HCT116 (cell line): ENCODE data around the gene KRT7. TPM values are rescaled to one million over a fixed set of nuclear protein-coding genes. Genes with fewer than 3 reads are reported as not detected.
A peak's percentile ranks its signal among the peaks of the same experiment; 100 is the strongest.

Experiments used
- ATAC-seq: fragments of 200-7000 bp; cut with Tn5 transposase; 2 replicates; pipeline ENCODE4 v1.9.1; 2020; ENCODE audit warnings: mild to moderate bottlenecking, moderate library complexity
- BruUV-seq: library from RNA; stranded (reverse); fragments of 400-500 nt; replicated peaks from 2 replicates; lab custom pipeline; 2021; lab: Mats Ljungman, UMichigan
- CTCF ChIA-PET: fragments of 300-600 bp; sonication (Branson Sonifier 250); formaldehyde crosslinking; loops from one replicate; lab custom pipeline; 2021; ENCODE audit warnings: antibody characterized with exemption; lab: Charles Lee
- POLR2A ChIA-PET: fragments of 300-600, 350-600 bp; sonication (Branson Sonifier 250); formaldehyde crosslinking; loops from one replicate; lab custom pipeline; 2021; ENCODE audit warnings: antibody characterized with exemption; lab: Charles Lee
- RAD21 ChIA-PET, 2 experiments: fragments of 300-600 bp; sonication (Branson Sonifier 250); formaldehyde crosslinking; loops; one replicate each; lab custom pipeline; 2023; ENCODE audit warnings: low total read pairs in 2 of 2; ENCODE audit not compliant: uncharacterized antibody in 2 of 2, unreplicated experiment in 2 of 2, low non-redundant PET in 1 of 2; lab: Charles Lee
- DNase-seq: peaks from one replicate; pipeline ENCODE4 v3.0.0-alpha.2; 2010; ENCODE audit warnings: low read depth, low spot score
- H2AFZ ChIP-seq: fragments of 200-600 bp; shearing (Covaris generic), sonication (generic); 2 replicates; pipeline ENCODE4 v1.6.1; 2017; ENCODE audit warnings: low read depth, mixed run types, mixed read lengths, antibody characterized with exemption, low read length; ENCODE audit not compliant: poor library complexity, severe bottlenecking
- H3K27ac ChIP-seq: 2 replicates; pipeline ENCODE4 v1.5.1; 2012; ENCODE audit warnings: low read depth, low read length
- H3K27me3 ChIP-seq: fragments of 200-600 bp; sonication (generic); 2 replicates; pipeline ENCODE4 v1.6.1; 2016; ENCODE audit warnings: mixed run types, low read length, mixed read lengths; ENCODE audit not compliant: insufficient read depth
- H3K36me3 ChIP-seq, 2 experiments: fragments of 200-500 bp in 1 of 2; fragments of 200-600 bp in 1 of 2; sonication (Bioruptor generic) in 1 of 2; sonication (generic) in 1 of 2; 2 replicates each; pipeline versions ENCODE4 v1.5.1 to v1.6.1; 2014 to 2016; ENCODE audit warnings: low read length in 2 of 2, inconsistent platforms in 1 of 2, mixed read lengths in 1 of 2, mixed run types in 1 of 2; ENCODE audit not compliant: insufficient read depth in 2 of 2, control insufficient read depth in 1 of 2
- H3K4me1 ChIP-seq, 2 experiments: fragments of 200-600 bp in 1 of 2; sonication (generic) in 1 of 2; 2 replicates each; pipeline versions ENCODE4 v1.5.1 to v1.6.1; 2012 to 2017; ENCODE audit warnings: low read length in 2 of 2, inconsistent platforms in 1 of 2, mild to moderate bottlenecking in 1 of 2, mixed read lengths in 1 of 2, mixed run types in 1 of 2, moderate library complexity in 1 of 2; ENCODE audit not compliant: insufficient read depth in 2 of 2, control insufficient read depth in 1 of 2
- H3K4me2 ChIP-seq: fragments of 200-600 bp; sonication (generic); 2 replicates; pipeline ENCODE4 v1.6.1; 2017; ENCODE audit warnings: mixed run types, low read length, mixed read lengths
- H3K4me3 ChIP-seq, 2 experiments: fragments of 200-600 bp in 1 of 2; sonication (generic) in 1 of 2; replicated peaks in 1 of 2; 2 replicates each; pipeline ENCODE4 v1.5.1; 2011 to 2016; ENCODE audit warnings: low read length in 2 of 2, control low read depth in 1 of 2, low read depth in 1 of 2, mild to moderate bottlenecking in 1 of 2, mixed read lengths in 1 of 2, mixed run types in 1 of 2
- H3K79me2 ChIP-seq: fragments of 200-600 bp; sonication (generic); 2 replicates; pipeline ENCODE4 v1.6.1; 2017; ENCODE audit warnings: mild to moderate bottlenecking, mixed run types, low read length, moderate library complexity, mixed read lengths; ENCODE audit not compliant: insufficient read depth
- H3K9ac ChIP-seq: fragments of 200-600 bp; sonication (generic); 2 replicates; pipeline ENCODE4 v1.6.1; 2016; ENCODE audit warnings: low read length, mixed read lengths
- H3K9me2 ChIP-seq: fragments of 200-600 bp; sonication (generic), shearing (Covaris generic); 2 replicates; pipeline ENCODE4 v1.6.1; 2017; ENCODE audit warnings: mixed run types, mild to moderate bottlenecking, moderate library complexity; ENCODE audit not compliant: insufficient read depth
- H3K9me3 ChIP-seq, 2 experiments: fragments of 200-500 bp in 1 of 2; fragments of 200-600 bp in 1 of 2; sonication (Bioruptor generic) in 1 of 2; sonication (generic) in 1 of 2; 2 replicates each; pipeline ENCODE4 v1.6.1; 2014 to 2017; ENCODE audit warnings: low read length in 2 of 2, mixed read lengths in 2 of 2, inconsistent platforms in 1 of 2, low read depth in 1 of 2, mild to moderate bottlenecking in 1 of 2, mixed run types in 1 of 2, moderate library complexity in 1 of 2; ENCODE audit not compliant: control insufficient read depth in 1 of 2, insufficient read depth in 1 of 2
- H4K20me1 ChIP-seq: fragments of 200-600 bp; sonication (generic), shearing (Covaris generic); 2 replicates; pipeline ENCODE4 v1.6.1; 2017; ENCODE audit warnings: mixed run types, mild to moderate bottlenecking, moderate library complexity; ENCODE audit not compliant: insufficient read depth
- CEBPB ChIP-seq: IDR thresholded peaks from 2 replicates; pipeline ENCODE4 v1.6.1; 2012; ENCODE audit warnings: low read depth
- EGR1 ChIP-seq: IDR thresholded peaks from 2 replicates; pipeline ENCODE4 v1.6.1; 2012; ENCODE audit warnings: low read depth
- ELF1 ChIP-seq: IDR thresholded peaks from 2 replicates; pipeline ENCODE4 v1.6.1; 2012; ENCODE audit warnings: low read depth, borderline replicate concordance
- EZH2 ChIP-seq: fragments of 200-600 bp; sonication (generic); IDR thresholded peaks from 2 replicates; pipeline ENCODE4 v1.6.1; 2017; ENCODE audit warnings: antibody characterized with exemption, mixed run types
- EZH2phosphoT487 ChIP-seq: fragments of 200-600 bp; IDR thresholded peaks from 2 replicates; pipeline ENCODE4 v1.6.1; 2018; ENCODE audit warnings: antibody characterized with exemption, borderline replicate concordance
- POLR2A ChIP-seq: IDR thresholded peaks from 2 replicates; pipeline ENCODE4 v1.7.0; 2011; ENCODE audit warnings: borderline replicate concordance; ENCODE audit not compliant: insufficient read depth, insufficient read length; ENCODE audit errors: extremely low read depth
- SIN3A ChIP-seq: IDR thresholded peaks from 2 replicates; pipeline ENCODE4 v1.6.1; 2012; ENCODE audit warnings: low read depth
- SRF ChIP-seq: IDR thresholded peaks from 2 replicates; pipeline ENCODE4 v1.6.1; 2012; ENCODE audit warnings: low read depth
- TCF7L2 ChIP-seq: IDR thresholded peaks from 2 replicates; pipeline ENCODE4 v1.7.0; 2011; ENCODE audit warnings: borderline replicate concordance, inconsistent platforms; ENCODE audit not compliant: insufficient read depth, insufficient read length; ENCODE audit errors: extremely low read depth
- YY1 ChIP-seq: IDR thresholded peaks from 2 replicates; pipeline ENCODE4 v1.6.1; 2011; ENCODE audit warnings: low read length, low read depth, moderate library complexity, mild to moderate bottlenecking; ENCODE audit not compliant: insufficient replicate concordance; ENCODE audit errors: extremely low read depth
- ZNF274 ChIP-seq: fragments of 200-500 bp; sonication (Bioruptor generic); IDR thresholded peaks from 2 replicates; pipeline ENCODE4 v1.6.1; 2014; ENCODE audit warnings: mild to moderate bottlenecking, low read depth, low read length, inconsistent platforms
- intact Hi-C: fragments of 100-400 bp; cut with micrococcal nuclease; formaldehyde crosslinking; loops from 2 replicates; pipeline ENCODE4 v1.10.0; 2022
- total RNA-seq: library from RNA; stranded (reverse); gene quantifications from one replicate; pipeline ENCODE4 v1.2.1, GENCODE V29; 2021; ENCODE audit not compliant: unreplicated experiment
- TF ChIP-seq, protein P1 (sequence below): IDR thresholded peaks from 2 replicates; pipeline ENCODE4 v1.6.1; 2012
- TF ChIP-seq, protein P2 (sequence below): IDR thresholded peaks from 2 replicates; pipeline ENCODE4 v1.6.1; 2011; ENCODE audit warnings: mild to moderate bottlenecking, low read length, moderate library complexity; ENCODE audit not compliant: insufficient replicate concordance; ENCODE audit errors: extremely low read depth
- TF ChIP-seq, protein P3 (sequence below): IDR thresholded peaks from 2 replicates; pipeline ENCODE4 v1.6.1; 2012; ENCODE audit warnings: low read depth

The KRT7 gene
- total RNA-seq, 1 experiment from 2014 or later: 72.6 TPM

DNA sequence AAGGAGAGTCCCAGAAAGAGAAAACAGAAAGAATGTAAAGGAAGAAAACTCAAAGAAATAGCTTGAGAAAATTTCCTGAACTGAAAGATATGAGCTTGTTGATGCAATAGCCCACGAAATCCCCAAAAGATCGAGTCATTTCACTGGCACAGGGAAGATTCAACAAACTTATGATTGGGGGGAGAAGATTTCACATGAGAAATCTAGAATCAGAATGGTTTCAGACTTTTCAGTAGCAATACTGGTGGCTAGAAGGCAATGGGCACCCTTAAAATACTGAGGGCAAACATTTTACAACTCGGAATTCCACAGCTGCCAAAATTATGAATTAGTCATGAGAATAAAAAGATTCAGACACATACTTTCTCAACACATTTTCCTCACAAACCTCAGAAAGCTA lies 8.9 kb upstream of the KRT7 start:
- no peak for DNase-seq
- POLR2A ChIA-PET: interaction anchor here (1.0 to 1.8 kb wide), 2 partner anchors 56 to 77 kb away, joined by 3 to 10 read pairs; no protein-coding TSS in a partner anchor

DNA sequence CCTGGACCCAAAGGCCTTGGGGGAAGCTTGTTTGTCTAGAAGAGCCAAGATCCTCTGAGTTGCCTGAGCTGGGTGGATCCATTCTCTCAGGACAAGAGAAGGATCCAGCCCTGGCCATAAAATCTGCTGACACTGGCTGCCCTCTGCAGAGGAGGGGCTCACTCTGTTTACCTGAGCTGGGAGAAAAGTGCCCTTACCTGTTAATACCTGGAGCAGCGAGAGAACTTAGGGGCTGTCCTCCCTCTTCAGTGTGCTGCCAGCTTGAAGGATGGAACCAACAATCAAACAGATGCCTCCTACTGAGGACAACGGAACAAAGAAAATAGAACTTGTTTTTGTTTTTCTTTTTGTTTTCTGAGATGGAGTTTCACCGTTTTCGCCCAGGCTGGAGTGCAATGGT lies 7.3 kb upstream of the KRT7 start:
- ATAC-seq (no peak), DNase-seq (no peak)
- no peak overlapping the region for H3K9ac ChIP-seq
- no peaks in the 10 kb centered on the region for H3K9me3 ChIP-seq
- no peak overlapping the region for H3K27ac ChIP-seq
- H3K9me2 ChIP-seq: no peaks in the 10 kb centered on the region
- no peak overlapping the region for H3K4me2 ChIP-seq
- RAD21 ChIA-PET: no interaction called here
- CTCF ChIA-PET: interaction anchor here (0.9 to 1.8 kb wide), 4 partner anchors 12 to 102 kb away, joined by 3 to 5 read pairs (median 4); no protein-coding TSS in a partner anchor
- peaks cover 30 to 86% of the 10 kb centered on the region in 2 experiments for H3K4me1 ChIP-seq
- H2AFZ ChIP-seq: no peak overlapping the region
- H4K20me1 ChIP-seq: no peaks in the 10 kb centered on the region
- no peak overlapping the region for H3K4me3 ChIP-seq
- H3K79me2 ChIP-seq: no peaks in the 10 kb centered on the region
- BruUV-seq: no TSS peak
- intact Hi-C loops: no loop called here
- H3K36me3 ChIP-seq: no peaks in the 10 kb centered on the region
- POLR2A ChIA-PET: interaction anchor here (1.8 kb wide), 1 partner anchor 53 kb away, joined by 6 read pairs; no protein-coding TSS in a partner anchor
- no peaks in the 10 kb centered on the region for H3K27me3 ChIP-seq
- TF ChIP-seq YY1: no peak
- TF ChIP-seq TCF7L2: no peak
- TF ChIP-seq, protein P1, sequence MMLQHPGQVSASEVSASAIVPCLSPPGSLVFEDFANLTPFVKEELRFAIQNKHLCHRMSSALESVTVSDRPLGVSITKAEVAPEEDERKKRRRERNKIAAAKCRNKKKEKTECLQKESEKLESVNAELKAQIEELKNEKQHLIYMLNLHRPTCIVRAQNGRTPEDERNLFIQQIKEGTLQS: no peak
- TF ChIP-seq ELF1: no peak
- no peak for TF ChIP-seq SIN3A
- TF ChIP-seq EZH2phosphoT487: no peak
- no peak for TF ChIP-seq EGR1
- no peak for TF ChIP-seq ZNF274
- TF ChIP-seq POLR2A: no peak
- TF ChIP-seq, protein P2, sequence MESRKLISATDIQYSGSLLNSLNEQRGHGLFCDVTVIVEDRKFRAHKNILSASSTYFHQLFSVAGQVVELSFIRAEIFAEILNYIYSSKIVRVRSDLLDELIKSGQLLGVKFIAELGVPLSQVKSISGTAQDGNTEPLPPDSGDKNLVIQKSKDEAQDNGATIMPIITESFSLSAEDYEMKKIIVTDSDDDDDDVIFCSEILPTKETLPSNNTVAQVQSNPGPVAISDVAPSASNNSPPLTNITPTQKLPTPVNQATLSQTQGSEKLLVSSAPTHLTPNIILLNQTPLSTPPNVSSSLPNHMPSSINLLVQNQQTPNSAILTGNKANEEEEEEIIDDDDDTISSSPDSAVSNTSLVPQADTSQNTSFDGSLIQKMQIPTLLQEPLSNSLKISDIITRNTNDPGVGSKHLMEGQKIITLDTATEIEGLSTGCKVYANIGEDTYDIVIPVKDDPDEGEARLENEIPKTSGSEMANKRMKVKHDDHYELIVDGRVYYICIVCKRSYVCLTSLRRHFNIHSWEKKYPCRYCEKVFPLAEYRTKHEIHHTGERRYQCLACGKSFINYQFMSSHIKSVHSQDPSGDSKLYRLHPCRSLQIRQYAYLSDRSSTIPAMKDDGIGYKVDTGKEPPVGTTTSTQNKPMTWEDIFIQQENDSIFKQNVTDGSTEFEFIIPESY: no peak
- TF ChIP-seq CEBPB: no peak
- no peak for TF ChIP-seq SRF
- TF ChIP-seq, protein P3, sequence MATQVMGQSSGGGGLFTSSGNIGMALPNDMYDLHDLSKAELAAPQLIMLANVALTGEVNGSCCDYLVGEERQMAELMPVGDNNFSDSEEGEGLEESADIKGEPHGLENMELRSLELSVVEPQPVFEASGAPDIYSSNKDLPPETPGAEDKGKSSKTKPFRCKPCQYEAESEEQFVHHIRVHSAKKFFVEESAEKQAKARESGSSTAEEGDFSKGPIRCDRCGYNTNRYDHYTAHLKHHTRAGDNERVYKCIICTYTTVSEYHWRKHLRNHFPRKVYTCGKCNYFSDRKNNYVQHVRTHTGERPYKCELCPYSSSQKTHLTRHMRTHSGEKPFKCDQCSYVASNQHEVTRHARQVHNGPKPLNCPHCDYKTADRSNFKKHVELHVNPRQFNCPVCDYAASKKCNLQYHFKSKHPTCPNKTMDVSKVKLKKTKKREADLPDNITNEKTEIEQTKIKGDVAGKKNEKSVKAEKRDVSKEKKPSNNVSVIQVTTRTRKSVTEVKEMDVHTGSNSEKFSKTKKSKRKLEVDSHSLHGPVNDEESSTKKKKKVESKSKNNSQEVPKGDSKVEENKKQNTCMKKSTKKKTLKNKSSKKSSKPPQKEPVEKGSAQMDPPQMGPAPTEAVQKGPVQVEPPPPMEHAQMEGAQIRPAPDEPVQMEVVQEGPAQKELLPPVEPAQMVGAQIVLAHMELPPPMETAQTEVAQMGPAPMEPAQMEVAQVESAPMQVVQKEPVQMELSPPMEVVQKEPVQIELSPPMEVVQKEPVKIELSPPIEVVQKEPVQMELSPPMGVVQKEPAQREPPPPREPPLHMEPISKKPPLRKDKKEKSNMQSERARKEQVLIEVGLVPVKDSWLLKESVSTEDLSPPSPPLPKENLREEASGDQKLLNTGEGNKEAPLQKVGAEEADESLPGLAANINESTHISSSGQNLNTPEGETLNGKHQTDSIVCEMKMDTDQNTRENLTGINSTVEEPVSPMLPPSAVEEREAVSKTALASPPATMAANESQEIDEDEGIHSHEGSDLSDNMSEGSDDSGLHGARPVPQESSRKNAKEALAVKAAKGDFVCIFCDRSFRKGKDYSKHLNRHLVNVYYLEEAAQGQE: no peak
- no peak for TF ChIP-seq EZH2

More for the DNA sequence above, 8.9 kb upstream of the KRT7 start:
- no peaks in the 10 kb centered on the region for H3K36me3 ChIP-seq
- no peak overlapping the region for H3K27ac ChIP-seq
- H3K9me3 ChIP-seq: no peaks in the 10 kb centered on the region
- no peaks in the 10 kb centered on the region for H3K9me2 ChIP-seq
- intact Hi-C loops: no loop called here
- H3K79me2 ChIP-seq: no peaks in the 10 kb centered on the region
- TF ChIP-seq CEBPB (0 out of 2 replicates have a peak, but pooled peaks have one; percentile 30), YY1 (no peak)
- H3K9ac ChIP-seq: no peak overlapping the region
- BruUV-seq: no TSS peak
- peak overlapping the region; percentile 19 for H2AFZ ChIP-seq
- H3K4me3 ChIP-seq: no peak overlapping the region
- H3K27me3 ChIP-seq: no peaks in the 10 kb centered on the region
- peak overlapping the region; percentile 6; the same call in 1 of the 2 replicates for H3K4me2 ChIP-seq
- RAD21 ChIA-PET: no interaction called here
- ATAC-seq: no peak
- peaks cover 18 to 83% of the 10 kb centered on the region in 2 experiments for H3K4me1 ChIP-seq
- H4K20me1 ChIP-seq: no peaks in the 10 kb centered on the region
- CTCF ChIA-PET: interaction anchor here (1.6 to 1.7 kb wide), 2 partner anchors 56 to 68 kb away, joined by 4 to 11 read pairs; no protein-coding TSS in a partner anchor
